GM21576 (cell line): ENCODE data around the gene POMT2.
"Not testable (repeated sequence)": the region's sequence is repeated elsewhere in the genome, so short reads cannot be mapped to it uniquely, and the experiment has no call there.

Experiments
- ATAC-seq: cut with Tn5 transposase; IDR thresholded peaks from one replicate; pipeline ENCODE4 v1.9.1; 2021; ENCODE audit warnings: mild to moderate bottlenecking, moderate library complexity; ENCODE audit not compliant: unreplicated experiment

POMT2 gene

DNA sequence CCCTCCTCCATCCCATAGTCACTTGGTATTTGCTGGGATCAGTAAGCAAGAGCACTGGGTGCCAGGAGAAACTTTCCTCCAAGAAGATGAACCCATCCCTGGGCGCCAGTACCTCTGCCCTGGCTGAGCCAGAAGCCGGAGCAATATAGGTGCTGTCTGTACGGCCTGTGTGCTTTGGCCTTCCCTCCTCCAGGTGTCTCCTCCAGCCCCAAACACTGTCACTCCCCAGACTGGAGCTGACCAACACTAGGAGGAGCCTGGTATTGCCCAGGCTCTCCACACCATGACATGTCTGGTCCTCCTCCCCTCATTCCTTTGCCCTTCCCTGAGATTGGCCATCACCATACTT, 5.0 kb upstream of the POMT2 start:
- no peak for ATAC-seq

DNA sequence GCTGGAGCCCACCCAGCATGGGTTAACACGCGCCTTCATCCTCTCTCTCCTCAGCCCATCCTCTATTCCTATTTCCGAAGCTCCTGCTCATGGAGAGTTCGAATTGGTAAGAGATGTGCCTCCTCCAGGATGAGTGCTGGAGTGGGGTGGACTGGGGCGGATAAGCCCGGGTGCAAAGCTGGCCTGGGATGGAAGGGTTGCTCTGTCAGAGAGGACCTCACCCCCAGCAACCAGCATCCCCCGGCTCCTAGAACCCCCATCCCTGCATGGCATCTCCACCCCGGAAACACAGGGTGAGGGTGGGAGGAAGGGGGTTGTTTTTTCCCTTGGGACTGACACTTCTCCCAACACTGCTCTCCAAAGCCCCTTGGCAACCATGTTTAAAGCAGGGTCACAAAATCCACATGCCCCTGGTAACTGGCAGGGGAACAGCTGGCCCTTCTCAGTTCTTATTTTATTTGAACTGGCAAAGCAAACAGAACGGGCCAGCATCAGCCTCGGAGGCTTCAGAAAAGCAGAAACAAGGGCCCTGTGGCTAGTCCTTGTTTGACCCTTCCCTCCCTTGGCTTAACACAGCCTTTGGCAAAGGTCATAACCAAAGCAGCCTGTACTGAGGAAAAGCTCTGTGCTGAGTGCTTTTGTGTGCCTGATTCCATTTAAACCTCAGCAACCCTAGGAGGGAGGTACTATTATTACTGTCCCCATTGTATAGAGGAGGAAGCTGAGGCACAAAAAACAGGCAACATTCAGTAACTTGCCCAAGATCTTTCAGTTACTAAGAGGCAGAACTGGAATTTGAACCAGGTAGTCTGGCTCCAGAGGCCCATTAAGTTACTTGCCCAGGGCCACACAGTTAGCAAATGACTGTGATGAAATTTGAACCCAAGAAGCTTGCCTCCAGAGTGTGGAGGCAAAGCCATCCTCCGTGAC, 4.4 kb upstream of the POMT2 start:
- ATAC-seq, result no peak

DNA sequence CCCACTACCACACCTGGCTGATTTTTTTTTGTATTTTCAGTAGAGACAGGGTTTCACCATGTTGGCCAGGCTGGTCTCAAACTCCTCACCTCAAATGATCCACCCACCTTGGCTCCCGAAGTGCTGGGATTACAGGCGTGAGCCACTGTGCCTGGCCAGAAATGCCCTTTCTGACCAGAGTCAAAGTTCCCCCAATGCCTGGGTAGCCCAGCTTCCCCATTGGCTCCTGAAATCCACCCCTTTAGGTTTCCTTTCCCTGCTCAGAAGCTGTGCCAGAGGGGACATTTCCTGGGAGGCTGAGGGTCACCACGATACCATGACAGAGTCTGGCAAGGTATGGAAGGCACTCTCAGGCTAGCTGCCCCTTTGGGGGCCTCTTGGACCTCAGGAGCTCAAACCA, 3.6 kb upstream of the POMT2 start:
- no peak for ATAC-seq

DNA sequence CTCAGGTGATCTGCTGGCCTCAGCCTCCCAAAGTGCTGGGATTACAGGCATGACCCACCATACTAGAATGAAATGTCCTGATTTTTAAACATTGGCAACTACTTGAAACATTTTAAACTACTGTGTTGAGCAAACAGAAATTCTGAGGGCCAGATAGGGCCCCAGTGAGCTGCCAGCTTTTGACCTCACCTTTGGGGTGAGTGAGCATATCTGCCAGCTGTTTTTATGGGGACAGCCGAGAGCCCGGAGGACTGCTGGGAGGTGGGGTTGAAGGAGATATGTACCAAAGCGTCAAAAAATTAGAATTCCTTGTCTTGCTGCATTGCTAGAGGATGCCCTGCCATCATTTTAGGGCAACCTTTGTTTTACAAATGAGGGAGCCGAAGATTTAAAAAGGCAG, 2.9 kb upstream of the POMT2 start:
- no peak for ATAC-seq

DNA sequence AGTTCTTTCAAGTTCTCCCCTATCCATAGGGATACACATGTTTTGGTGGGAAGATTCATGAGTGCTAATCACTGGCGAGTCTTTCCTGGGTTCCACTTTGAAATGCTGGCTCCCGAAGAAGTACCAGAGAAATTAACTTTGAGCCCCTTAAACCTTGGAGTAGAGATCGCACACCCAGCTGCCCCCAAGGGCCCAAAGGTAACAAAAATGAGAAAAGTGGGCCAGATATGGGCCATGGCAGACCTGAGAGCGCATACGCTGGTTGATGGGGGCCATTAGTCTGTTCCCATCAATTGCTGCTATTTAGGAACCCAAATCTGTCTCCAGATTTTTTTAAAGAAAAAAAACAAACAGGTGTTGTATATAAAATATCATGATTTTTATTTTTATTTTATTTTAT, 2.3 kb upstream of the POMT2 start:
- ATAC-seq, result no peak

DNA sequence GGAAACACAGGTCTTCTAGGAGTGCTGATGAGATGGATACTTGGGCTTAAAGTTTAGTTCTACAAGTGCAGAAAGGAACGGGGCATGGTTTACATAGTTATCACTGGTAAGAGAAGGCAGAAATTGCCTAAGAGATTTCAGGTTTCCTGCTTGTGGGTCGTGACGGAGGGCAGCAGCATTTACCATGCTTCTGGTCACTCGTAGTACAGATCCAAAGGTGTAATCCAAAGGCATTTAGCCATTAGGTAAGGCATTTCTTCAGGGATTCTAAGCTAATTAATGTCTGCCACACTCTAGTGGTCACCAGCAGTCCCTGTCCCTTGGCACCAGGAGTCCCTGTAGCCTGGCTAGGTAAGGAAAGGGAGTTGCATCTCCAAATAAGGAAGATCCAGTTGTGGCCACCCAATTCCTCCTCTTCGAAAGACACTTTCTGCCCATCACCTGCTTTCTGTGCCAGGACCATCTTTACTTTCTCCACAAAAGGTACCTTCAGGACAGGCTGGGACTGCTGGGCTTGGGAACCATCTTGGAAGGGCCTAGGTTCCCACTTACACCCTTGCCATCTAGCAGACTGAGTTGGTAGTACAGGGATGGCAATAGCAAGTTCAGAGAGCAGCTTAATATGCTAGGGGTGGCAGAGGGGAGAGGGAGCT, 1.7 kb upstream of the POMT2 start:
- no peak for ATAC-seq

DNA sequence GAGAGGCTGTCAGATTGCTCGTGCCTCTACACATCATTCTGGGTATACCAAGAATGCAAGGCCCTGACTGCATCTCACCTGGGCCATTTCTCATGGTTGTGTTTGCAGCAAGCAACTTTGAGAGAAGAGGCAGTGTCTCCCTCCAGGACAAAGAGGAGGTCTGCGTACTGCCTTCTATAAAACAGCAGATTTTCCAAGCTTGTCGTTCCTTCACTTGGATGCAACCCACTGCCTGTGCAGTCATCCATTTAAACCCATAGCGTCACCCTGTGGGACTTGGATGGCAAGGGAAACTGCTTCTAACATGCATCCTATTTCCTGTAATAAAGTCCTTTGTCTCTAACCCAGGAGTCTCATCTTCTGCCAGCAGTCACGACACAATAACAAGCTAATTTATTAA, 1.3 kb downstream of the POMT2 start:
- ATAC-seq, result no peak

DNA sequence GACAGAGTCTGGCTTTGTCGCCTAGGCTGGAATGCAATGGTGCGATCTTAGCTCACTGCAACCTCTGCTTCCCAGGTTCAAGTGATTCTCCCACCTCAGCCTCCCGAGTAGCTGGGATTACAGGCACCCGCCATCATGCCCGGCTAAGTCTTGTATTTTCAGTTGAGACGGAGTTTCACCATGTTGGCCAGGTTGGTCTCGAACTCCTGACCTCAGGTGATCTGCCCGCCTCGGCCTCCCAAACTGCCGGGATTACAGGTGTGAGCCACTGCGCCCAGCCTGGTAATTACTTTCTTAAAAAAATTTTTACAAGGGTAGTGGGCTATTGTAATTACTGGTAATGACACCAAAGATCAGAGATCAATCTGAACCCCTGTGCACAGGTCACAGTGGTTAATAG, 1.9 kb downstream of the POMT2 start:
- ATAC-seq, result not testable (repeated sequence)

DNA sequence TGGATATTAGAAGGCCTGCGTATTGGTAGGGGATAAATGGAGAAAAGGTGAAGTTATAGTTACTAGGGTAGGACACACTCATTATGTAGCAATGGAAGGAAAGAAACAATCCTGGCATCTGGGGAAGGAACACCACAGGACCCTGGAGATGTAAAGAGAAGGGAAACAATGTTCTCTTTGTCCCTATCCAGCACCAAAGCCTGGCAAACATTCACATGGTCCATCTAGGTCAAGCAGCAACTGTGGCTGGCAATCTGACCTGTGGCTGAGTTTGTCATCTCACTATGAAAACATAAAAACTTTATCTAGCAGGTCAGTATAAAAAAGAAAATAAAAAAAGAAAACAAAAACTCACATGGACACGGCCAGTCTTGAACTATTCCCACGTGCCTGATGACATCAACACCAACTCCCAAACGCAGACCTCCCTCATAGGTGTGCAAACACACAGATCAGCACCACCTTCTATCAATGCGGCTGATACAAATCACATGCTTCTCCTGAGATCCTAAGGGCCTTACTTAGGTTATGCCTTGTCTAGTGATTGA, 2.6 kb downstream of the POMT2 start:
- no peak for ATAC-seq

DNA sequence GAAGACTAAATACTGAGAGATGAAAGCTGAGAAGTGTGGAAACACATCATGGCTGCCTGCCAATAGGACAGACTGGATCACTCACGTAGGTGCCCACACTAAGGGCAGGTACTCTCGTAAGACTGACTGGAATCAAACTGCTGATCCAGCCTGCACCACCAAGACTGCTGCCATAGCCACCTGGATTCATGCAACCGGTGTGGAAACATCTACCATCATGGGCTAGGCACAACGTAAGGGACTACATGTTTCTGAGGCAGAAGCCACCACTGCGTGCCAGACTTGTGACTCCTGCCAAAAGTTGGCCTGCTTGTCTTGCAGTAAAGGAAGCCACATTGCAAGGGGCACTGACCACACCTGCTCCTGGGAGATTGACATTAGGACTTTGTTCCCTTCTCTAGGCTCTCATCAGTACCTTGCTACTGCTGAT, 3.8 kb downstream of the POMT2 start:
- no peak for ATAC-seq

DNA sequence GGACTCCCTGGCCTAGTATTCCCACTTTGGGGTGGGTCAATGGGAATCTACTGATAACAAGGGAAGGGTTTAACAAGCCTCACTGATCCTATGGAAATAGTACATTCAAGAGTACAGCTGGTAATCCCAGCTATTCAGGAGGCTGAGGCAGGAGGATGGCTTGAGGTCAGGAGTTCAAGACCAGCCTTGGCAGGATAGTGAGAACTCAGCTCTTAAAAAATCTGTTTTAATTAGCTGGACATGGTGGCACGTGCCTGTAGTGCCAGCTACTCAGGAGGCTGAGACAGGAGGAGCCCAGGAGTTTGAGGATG, 4.5 kb downstream of the POMT2 start:
- no peak for ATAC-seq

DNA sequence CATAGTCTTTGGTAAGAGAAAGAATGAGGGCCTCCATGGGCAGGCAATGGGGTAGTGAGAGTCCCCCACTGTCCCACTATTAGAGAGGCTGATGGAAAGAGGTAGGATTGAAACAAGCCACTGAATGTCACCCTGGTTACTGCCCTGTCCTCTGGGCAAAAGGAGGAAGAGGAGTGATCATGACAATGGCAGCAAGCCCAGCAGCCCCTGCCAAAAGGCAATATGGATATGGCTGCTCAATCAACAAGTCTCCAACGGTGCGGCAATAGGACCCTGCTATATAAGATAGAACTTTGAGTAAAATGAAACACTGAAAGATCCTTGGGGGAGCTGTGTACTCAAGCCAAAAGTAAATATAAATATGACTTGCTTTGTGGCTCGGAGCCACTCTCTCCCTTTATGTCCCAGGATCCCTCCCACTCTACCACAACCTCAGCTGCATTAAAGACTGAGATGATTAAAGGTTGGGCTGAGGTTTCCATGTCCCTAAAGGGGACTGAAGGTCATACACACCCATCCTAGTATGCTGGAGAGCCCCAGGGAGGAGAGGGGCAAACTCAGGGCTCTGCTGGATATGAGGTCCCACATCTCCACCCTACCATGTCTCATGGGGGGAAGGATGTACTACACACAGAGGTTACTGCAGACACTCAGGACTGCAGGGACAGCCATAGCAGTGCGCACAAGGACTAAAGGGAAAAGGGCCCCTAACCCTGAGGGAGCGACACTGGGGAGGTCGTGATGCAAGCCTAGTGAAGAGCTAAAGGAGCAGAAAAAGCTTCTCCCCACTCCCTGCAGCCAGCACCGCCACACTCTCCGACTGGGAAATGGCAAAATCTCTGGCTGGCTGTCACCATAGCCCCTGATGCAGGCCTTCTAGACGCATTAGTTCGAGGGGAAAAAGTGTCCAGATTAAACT, 5.9 kb downstream of the POMT2 start:
- no peak for ATAC-seq

DNA sequence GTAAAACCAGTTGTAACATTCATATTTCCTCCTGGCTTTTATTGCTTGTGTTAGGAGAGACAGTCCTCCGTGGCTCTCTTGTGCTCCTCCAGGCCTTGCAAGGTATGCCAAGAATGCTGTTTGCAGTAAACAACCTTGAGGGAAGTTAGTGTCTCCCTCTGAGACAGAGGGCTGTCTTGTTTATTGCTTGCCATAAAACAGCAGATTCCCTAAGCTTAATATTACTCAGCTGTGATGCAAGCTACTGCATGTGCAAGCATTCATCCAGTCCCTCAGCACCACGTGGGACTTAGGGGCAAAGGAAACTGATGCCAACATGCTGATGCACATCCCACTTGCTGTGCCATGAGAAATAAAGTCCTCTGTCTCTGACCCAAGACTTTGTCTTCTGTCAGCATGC, 6.6 kb downstream of the POMT2 start:
- ATAC-seq, result no peak

DNA sequence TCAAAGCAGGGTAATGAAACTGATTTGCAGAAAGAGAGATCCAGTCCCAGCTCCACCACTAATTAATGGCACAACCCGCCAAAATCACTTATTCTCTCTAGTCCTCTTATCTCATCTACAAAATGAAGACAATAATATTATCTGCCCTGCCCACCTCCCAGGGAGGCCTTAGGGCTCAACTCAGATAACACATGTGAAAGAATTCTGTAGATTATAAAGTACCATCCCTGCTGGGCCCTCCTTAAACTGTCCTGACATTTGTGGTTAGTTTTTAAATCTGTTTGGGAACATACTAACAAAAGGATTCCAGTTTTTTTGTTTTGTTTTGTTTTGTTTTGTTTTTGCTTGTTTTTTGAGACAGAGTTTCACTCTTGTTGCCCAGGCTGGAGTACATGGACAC, 7.3 kb downstream of the POMT2 start:
- no peak for ATAC-seq

DNA sequence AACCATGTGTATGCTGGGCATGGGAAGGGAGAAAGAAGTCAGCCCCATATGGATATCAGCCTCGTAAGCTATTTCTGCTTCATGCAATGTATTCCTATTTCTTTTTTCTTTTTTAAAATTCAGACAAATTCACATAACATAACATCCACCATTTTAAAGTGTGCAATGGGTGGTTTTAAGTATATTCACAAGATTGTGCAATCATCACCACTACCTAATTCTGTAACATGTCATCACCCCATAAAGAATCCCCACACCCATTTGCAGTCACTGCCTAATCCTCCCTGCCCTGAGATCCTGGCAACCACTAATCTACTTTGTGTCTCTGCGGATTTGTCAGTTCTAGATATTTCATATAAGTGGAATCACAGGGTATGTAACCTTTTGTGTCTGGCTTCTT, 9.5 kb downstream of the POMT2 start:
- ATAC-seq, result no peak

DNA sequence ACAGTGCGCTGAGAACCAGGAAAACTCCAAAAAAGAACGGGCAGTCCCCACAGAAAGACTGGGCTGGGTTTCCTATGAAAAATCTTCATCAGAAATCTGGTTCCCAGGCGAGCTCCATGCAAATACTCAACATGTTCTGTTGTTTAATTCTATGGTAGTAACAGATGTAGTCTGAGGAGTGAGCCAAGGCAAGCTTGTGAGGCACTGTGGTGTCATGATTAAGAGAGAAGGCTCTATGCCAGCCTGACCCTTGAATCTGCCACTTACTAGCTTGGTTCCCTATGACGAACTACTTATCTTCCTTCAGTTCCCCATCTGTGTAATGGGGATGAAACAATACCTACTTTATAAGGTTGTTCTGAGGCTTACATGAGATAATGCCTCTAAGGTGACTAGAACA, 10.7 kb downstream of the POMT2 start:
- ATAC-seq, result no peak

DNA sequence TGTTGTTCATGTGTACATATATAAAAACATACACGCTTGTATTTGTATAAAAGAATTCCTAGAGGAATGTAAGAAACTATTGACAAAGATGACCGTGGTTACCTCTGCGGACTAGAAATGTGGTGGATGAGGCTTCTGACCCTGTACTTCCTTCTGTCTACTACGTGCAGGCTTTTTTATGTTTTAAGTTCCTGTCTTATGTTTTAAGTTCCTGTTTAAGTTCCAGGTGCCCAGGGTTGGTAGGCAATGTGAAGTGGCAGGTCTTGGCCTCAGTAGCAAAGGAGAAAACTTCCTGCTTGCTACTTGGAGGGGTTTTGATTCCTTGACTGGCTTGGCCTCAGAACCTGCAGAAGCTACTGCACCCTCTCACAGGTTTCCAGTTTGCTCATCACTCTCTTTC, 11.6 kb downstream of the POMT2 start:
- ATAC-seq, result no peak

DNA sequence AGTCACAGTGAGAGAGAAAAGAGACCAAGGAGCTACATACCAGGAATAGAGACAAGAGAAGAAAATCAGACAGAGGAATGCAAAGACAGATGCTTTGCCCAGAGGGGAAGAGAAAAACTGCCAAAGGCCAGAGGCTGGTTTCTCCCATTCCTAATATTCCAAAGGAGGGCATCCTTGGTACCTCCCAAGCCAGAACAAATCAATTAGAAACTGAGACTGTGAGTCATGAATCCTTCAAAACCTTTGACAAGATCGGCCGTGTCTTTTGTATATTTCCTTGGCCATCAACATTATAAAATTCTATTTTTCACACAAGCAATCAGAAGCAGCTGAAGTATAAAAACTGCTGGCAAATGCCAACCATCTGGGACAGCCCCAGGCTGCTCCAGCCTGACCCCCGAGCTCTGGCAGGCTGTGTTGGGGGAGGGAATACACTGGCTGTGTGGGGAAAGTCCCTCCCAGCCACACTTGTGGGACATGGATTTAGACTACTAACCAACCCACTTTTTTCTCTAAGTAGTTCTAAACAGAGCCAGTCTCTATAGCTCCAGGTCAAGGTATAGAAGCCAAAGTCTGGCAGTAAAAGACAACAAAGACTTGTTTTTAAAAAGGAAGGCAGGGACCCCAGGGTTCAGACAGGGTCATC, 13.7 kb downstream of the POMT2 start:
- no peak for ATAC-seq

DNA sequence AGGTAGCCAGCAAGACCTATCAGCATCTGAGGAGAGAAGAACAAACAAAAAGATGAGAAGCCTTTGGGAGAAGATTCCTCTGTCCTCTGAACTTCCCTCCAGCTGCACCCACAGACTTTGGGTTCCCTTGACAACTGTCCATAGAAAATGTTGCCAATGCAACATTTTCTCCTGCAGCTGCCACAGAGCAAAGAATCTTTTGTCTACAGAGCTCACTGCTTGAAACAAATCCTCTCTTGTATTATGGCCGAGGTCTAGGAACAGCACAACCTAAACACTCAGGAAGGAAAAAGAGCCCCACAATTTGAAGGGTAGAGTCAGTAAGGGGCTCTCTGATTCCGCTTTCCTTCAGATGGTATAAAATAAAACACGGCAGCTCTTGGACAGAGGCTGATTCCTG, 14.3 kb downstream of the POMT2 start:
- no peak for ATAC-seq

DNA sequence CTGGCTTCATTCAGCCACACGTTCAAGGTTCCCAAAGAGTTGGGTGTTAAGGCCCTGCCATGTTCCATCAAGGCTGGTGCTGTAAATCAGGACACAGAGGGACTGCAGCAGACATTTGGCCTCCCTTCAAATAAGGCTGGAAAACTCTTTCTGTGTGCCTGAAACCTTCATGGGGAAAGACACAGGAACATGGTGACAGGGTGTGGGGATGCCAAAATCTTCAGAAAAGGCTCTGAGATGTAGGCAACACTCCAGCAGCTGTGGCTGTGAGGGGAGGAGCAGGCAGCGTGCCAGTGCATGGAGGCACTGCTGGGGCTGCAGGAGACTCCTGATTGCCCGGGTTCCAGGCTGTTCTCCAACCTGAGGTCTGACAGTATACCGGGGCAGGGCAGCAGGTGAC, 15.0 kb downstream of the POMT2 start:
- ATAC-seq, result no peak
